ENCODE data around the gene TEX51. TPM values are rescaled to one million over a fixed set of nuclear protein-coding genes. Genes with fewer than 3 reads are reported as not detected.

TEX51 gene
- total and polyA plus RNA-seq, 2 of the 4 experiments (the other 2 are of a cell fraction): not detected

- Histone ChIP-seq H3K4me3 (ENCODE audit: insufficient read depth, low read depth, low read length) (no peak overlapping the region), H4K91ac (ENCODE audit: insufficient read depth, low read depth, low read length) (no peak overlapping the region), H2BK20ac (ENCODE audit: low read depth, low read length) (no peak overlapping the region), H4K5ac (ENCODE audit: low read depth, low read length) (no peak overlapping the region), H3K56ac (ENCODE audit: extremely low read depth, insufficient read depth, low read length) (no peak overlapping the region), H2AK5ac (ENCODE audit: low read depth, low read length) (no peak overlapping the region), H3K27ac (ENCODE audit: insufficient read depth, low read length) (no peak overlapping the region), H3K27me3 (ENCODE audit: control insufficient read depth, insufficient read depth, low read length) (no peaks in the 10 kb centered on the region; the same call in 1 of the 2 replicates), H2AFZ (replicated peaks; ENCODE audit: low read length, poor library complexity) (no peak overlapping the region), H3K9ac (ENCODE audit: low read depth, low read length) (no peak overlapping the region), H2AK9ac (replicated peaks; ENCODE audit: low read depth, low read length, poor library complexity) (no peak overlapping the region), H3K79me1 (ENCODE audit: low read depth in 1 of 2, low read length in 2 of 2) (no peaks in the 10 kb centered on the region), H3K4me2 (ENCODE audit: low read depth, low read length) (no peak overlapping the region), H3K9me1 (ENCODE audit: insufficient read depth, low read length) (0 out of 2 replicates have a peak, but pooled peaks cover 4% of the 10 kb centered on the region), H3K14ac (replicated peaks; ENCODE audit: low read depth, low read length) (no peak overlapping the region), H3K36me3 (ENCODE audit: control insufficient read depth, insufficient read depth, low read length) (no peaks in the 10 kb centered on the region), H3K4ac (ENCODE audit: low read depth, low read length) (no peak overlapping the region), H2BK15ac (ENCODE audit: low read depth, low read length) (no peak overlapping the region), H3K18ac (ENCODE audit: low read depth, low read length) (no peak overlapping the region), H4K8ac (ENCODE audit: low read depth in 2 of 2, low read length in 2 of 2) (no peak overlapping the region), H2BK120ac (ENCODE audit: low read depth, low read length) (no peak overlapping the region), H3K23ac (ENCODE audit: low read depth, low read length) (no peak overlapping the region), H4K20me1 (ENCODE audit: insufficient read depth, low read length) (no peaks in the 10 kb centered on the region), H3K9me3 (ENCODE audit: control insufficient read depth, insufficient read depth, low read length) (no peaks in the 10 kb centered on the region), H2BK5ac (ENCODE audit: low read depth, low read length, poor library complexity, severe bottlenecking) (no peak overlapping the region), H3K4me1 (ENCODE audit: control insufficient read depth, insufficient read depth, low read length) (no peaks in the 10 kb centered on the region)
- DNase-seq: no peak
- no peak for ATAC-seq (ENCODE audit: low read depth)
- in situ Hi-C loops (cut with MboI; ENCODE audit: low sequenced_read_pairs): no loop called here
- no TSS peak for BruUV-seq (replicated peaks)
- ChIA-PET POLR2A (ENCODE audit: unreplicated experiment) (no interaction called here), CTCF (no interaction called here)
- TF ChIP-seq FOS (IDR thresholded peaks at IDR 0.05; ENCODE audit: low read depth, low read length) (no peak), ELK1 (IDR thresholded peaks at IDR 0.05; ENCODE audit: borderline replicate concordance, low read depth, low read length) (no peak), CHD1 (IDR thresholded peaks at IDR 0.05; ENCODE audit: low read depth, low read length) (no peak)
- intact Hi-C loops (cut with micrococcal nuclease): no loop called here
- dilution Hi-C loops (cut with HindIII; ENCODE audit: low sequenced_read_pairs, unreplicated experiment): no loop called here
- 20% methylated on average over 1 of the region's 4 CpGs; no CpG with 5 or more reads in 1 of the 2 experiments for WGBS, 2 experiments (ENCODE audit: extremely low coverage in 2 of 2, insufficient read length in 1 of 2)
Measured at GRCh38 chr2:126876631-126877030, 22.1 kb upstream of the TEX51 start.

Measured in IMR-90 (cell line).